Trophoblast cell (in vitro differentiated cells and primary cell): ENCODE measurements around the gene SKI.

Source experiments
- DNase-seq, 2 donors: peaks; one replicate each; pipeline ENCODE4 v3.0.0-alpha.2; 2016
- H2AFZ ChIP-seq: 2 replicates; pipeline ENCODE4 v1.6.1; 2013; ENCODE audit warnings: low read length, moderate library complexity, mild to moderate bottlenecking; ENCODE audit not compliant: insufficient read depth, poor library complexity
- H2AK5ac ChIP-seq: 2 replicates; pipeline ENCODE4 v1.6.1; 2013; ENCODE audit warnings: mild to moderate bottlenecking, low read length
- H2BK120ac ChIP-seq: 2 replicates; pipeline ENCODE4 v1.6.1; 2013; ENCODE audit warnings: low read length, mild to moderate bottlenecking, moderate library complexity; ENCODE audit not compliant: insufficient read depth, poor library complexity
- H2BK12ac ChIP-seq: 2 replicates; pipeline ENCODE4 v1.6.1; 2013; ENCODE audit warnings: mild to moderate bottlenecking, low read length, moderate library complexity
- H2BK5ac ChIP-seq: 2 replicates; pipeline ENCODE4 v1.6.1; 2013; ENCODE audit warnings: low read length, low read depth, moderate library complexity, mild to moderate bottlenecking; ENCODE audit not compliant: poor library complexity
- H3K14ac ChIP-seq: 2 replicates; pipeline ENCODE4 v1.6.1; 2013; ENCODE audit warnings: mild to moderate bottlenecking, low read length
- H3K18ac ChIP-seq: 2 replicates; pipeline ENCODE4 v1.6.1; 2013; ENCODE audit warnings: mild to moderate bottlenecking, low read length
- H3K23ac ChIP-seq: 2 replicates; pipeline ENCODE4 v1.6.1; 2013; ENCODE audit warnings: low read length
- H3K27ac ChIP-seq: 2 replicates; pipeline ENCODE4 v1.5.1; 2013; ENCODE audit warnings: low read depth, mild to moderate bottlenecking, inconsistent platforms, low read length, moderate library complexity
- H3K27me3 ChIP-seq: 2 replicates; pipeline ENCODE4 v1.6.1; 2013; ENCODE audit warnings: inconsistent platforms, mild to moderate bottlenecking, low read length, moderate library complexity; ENCODE audit not compliant: insufficient read depth
- H3K36me3 ChIP-seq, 2 experiments: 1 replicate in 1 of 2; 2 replicates in 1 of 2; pipeline ENCODE4 v1.6.1; 2013; ENCODE audit warnings: low read length in 2 of 2, mild to moderate bottlenecking in 2 of 2, moderate library complexity in 1 of 2; ENCODE audit not compliant: insufficient read depth in 2 of 2, control insufficient read depth in 1 of 2
- H3K4ac ChIP-seq: 2 replicates; pipeline ENCODE4 v1.6.1; 2013; ENCODE audit warnings: low read depth, mild to moderate bottlenecking, low read length, moderate library complexity
- H3K4me1 ChIP-seq, 2 experiments: 1 replicate in 1 of 2; 2 replicates in 1 of 2; pipeline ENCODE4 v1.6.1; 2013; ENCODE audit warnings: low read length in 2 of 2, mild to moderate bottlenecking in 2 of 2, moderate library complexity in 1 of 2; ENCODE audit not compliant: insufficient read depth in 2 of 2, control insufficient read depth in 1 of 2
- H3K4me2 ChIP-seq: 2 replicates; pipeline ENCODE4 v1.6.1; 2013; ENCODE audit warnings: inconsistent platforms, mild to moderate bottlenecking, low read length, moderate library complexity
- H3K4me3 ChIP-seq: 2 replicates; pipeline ENCODE4 v1.5.1; 2013; ENCODE audit warnings: mild to moderate bottlenecking, low read depth, low read length, inconsistent platforms
- H3K79me1 ChIP-seq: one replicate; pipeline ENCODE4 v1.6.1; 2013; ENCODE audit warnings: low read length
- H3K79me2 ChIP-seq: 2 replicates; pipeline ENCODE4 v1.6.1; 2013; ENCODE audit warnings: low read length, mild to moderate bottlenecking; ENCODE audit not compliant: control insufficient read depth, insufficient read depth, poor library complexity
- H3K9ac ChIP-seq: 2 replicates; pipeline ENCODE4 v1.6.1; 2013; ENCODE audit warnings: mild to moderate bottlenecking, low read length
- H3K9me3 ChIP-seq: 2 replicates; pipeline ENCODE4 v1.6.1; 2013; ENCODE audit warnings: low read depth, mild to moderate bottlenecking, control low read depth, inconsistent platforms, low read length; ENCODE audit not compliant: insufficient read depth
- H4K12ac ChIP-seq: 2 replicates; pipeline ENCODE4 v1.6.1; 2013; ENCODE audit warnings: low read depth, mild to moderate bottlenecking, low read length, moderate library complexity
- H4K8ac ChIP-seq: 2 replicates; pipeline ENCODE4 v1.6.1; 2013; ENCODE audit warnings: low read depth, mild to moderate bottlenecking, low read length, moderate library complexity
- H4K91ac ChIP-seq: one replicate; pipeline ENCODE4 v1.6.1; 2013; ENCODE audit warnings: low read depth, mild to moderate bottlenecking, low read length, moderate library complexity
- WGBS: extraction: QIAGEN DNeasy Blood & Tissue Kit; methylation state at CpG from one replicate; pipeline ENCODE4 v1.1.7; 2013; ENCODE audit warnings: missing lambda C conversion rate; ENCODE audit not compliant: insufficient read length, insufficient coverage; ENCODE audit errors: extremely low coverage; 5-methylcytosine and 5-hydroxymethylcytosine counted together

The SKI gene

GRCh38 chr1:2251786-2252185 is 23.7 kb downstream of the SKI start:
- Histone ChIP-seq H3K27ac (no peak overlapping the region), H3K79me1 (no peaks in the 10 kb centered on the region), H4K91ac (no peak overlapping the region), H3K4me2 (no peak overlapping the region), H2BK12ac (no peak overlapping the region), H3K9me3 (peaks cover 25% of the 10 kb centered on the region), H3K14ac (no peak overlapping the region), H4K12ac (no peak overlapping the region), H2BK5ac (no peak overlapping the region), H2BK120ac (no peak overlapping the region), H3K27me3 (no peaks in the 10 kb centered on the region), H4K8ac (no peak overlapping the region), H3K23ac (no peak overlapping the region), H3K18ac (no peak overlapping the region), H3K4me3 (no peak overlapping the region), H2AFZ (no peak overlapping the region), H3K4ac (peak overlapping the region; percentile 66), H3K4me1 (peaks cover 16 to 22% of the 10 kb centered on the region in 2 experiments), H3K79me2 (peaks cover 31% of the 10 kb centered on the region), H3K36me3 (peaks cover 26 to 29% of the 10 kb centered on the region in 2 experiments), H3K9ac (no peak overlapping the region), H2AK5ac (no peak overlapping the region)
- WGBS, result no CpG with 5 or more reads among the region's 17 CpGs
- peak in 1 of 2 donors; percentile 46 for DNase-seq

GRCh38 chr1:2252423-2252822 is 24.3 kb downstream of the SKI start:
- Histone ChIP-seq H3K23ac (no peak overlapping the region), H2BK12ac (no peak overlapping the region), H3K9me3 (peaks cover 25% of the 10 kb centered on the region), H2BK120ac (no peak overlapping the region), H3K79me1 (no peaks in the 10 kb centered on the region), H3K4me1 (peaks cover 14 to 22% of the 10 kb centered on the region in 2 experiments), H2AK5ac (no peak overlapping the region), H3K27ac (no peak overlapping the region), H2AFZ (no peak overlapping the region), H3K79me2 (peaks cover 30% of the 10 kb centered on the region), H4K12ac (no peak overlapping the region), H4K8ac (no peak overlapping the region), H3K4me3 (no peak overlapping the region), H3K4ac (peak overlapping the region; percentile 45), H3K18ac (no peak overlapping the region), H2BK5ac (no peak overlapping the region), H3K9ac (no peak overlapping the region), H4K91ac (no peak overlapping the region), H3K4me2 (no peak overlapping the region), H3K27me3 (no peaks in the 10 kb centered on the region), H3K36me3 (peaks cover 26 to 29% of the 10 kb centered on the region in 2 experiments), H3K14ac (no peak overlapping the region)
- no CpG with 5 or more reads among the region's 17 CpGs for WGBS
- DNase-seq, result no peak

- Histone ChIP-seq H4K12ac (no peak overlapping the region), H3K27ac (no peak overlapping the region), H3K36me3 (peaks cover 26 to 29% of the 10 kb centered on the region in 2 experiments), H2BK5ac (no peak overlapping the region), H3K79me1 (no peaks in the 10 kb centered on the region), H2BK12ac (no peak overlapping the region), H3K4me1 (peaks cover 10 to 17% of the 10 kb centered on the region in 2 experiments), H2BK120ac (no peak overlapping the region), H3K18ac (no peak overlapping the region), H4K8ac (no peak overlapping the region), H2AK5ac (no peak overlapping the region), H3K4me3 (no peak overlapping the region), H3K9ac (no peak overlapping the region), H3K23ac (no peak overlapping the region), H3K79me2 (peaks cover 23% of the 10 kb centered on the region), H3K4me2 (no peak overlapping the region), H3K9me3 (peaks cover 25% of the 10 kb centered on the region), H4K91ac (no peak overlapping the region), H3K4ac (peak overlapping the region; percentile 9), H2AFZ (no peak overlapping the region), H3K27me3 (no peaks in the 10 kb centered on the region), H3K14ac (no peak overlapping the region)
- no CpG with 5 or more reads among the region's 20 CpGs for WGBS
- no peak for DNase-seq
These were observed 25.1 kb downstream of the SKI start for GRCh38 chr1:2253036-2253796.

- peaks cover 26 to 29% of the 10 kb centered on the region in 2 experiments for H3K36me3 ChIP-seq
These were observed 25.8 kb downstream of the SKI start for GRCh38 chr1:2253797-2254480.

More at GRCh38 chr1:2253797-2254480, 25.8 kb downstream of the SKI start:
- H2AFZ ChIP-seq, result no peak overlapping the region
- H3K9me3 ChIP-seq, result peaks cover 25% of the 10 kb centered on the region
- H2AK5ac ChIP-seq, result no peak overlapping the region
- H3K4me1 ChIP-seq, result peaks cover 10 to 12% of the 10 kb centered on the region in 2 experiments
- no peak overlapping the region for H3K4me3 ChIP-seq
- DNase-seq, result no peak
- no peak overlapping the region for H3K27ac ChIP-seq
- no peak overlapping the region for H4K91ac ChIP-seq
- H3K18ac ChIP-seq, result no peak overlapping the region
- H3K4me2 ChIP-seq, result no peak overlapping the region
- no peaks in the 10 kb centered on the region for H3K27me3 ChIP-seq
- H4K8ac ChIP-seq, result no peak overlapping the region
- no peak overlapping the region for H3K23ac ChIP-seq
- no peak overlapping the region for H4K12ac ChIP-seq
- WGBS, result no CpG with 5 or more reads among the region's 23 CpGs
- no peak overlapping the region for H3K14ac ChIP-seq
- peaks cover 22% of the 10 kb centered on the region for H3K79me2 ChIP-seq
- H2BK5ac ChIP-seq, result no peak overlapping the region
- H3K9ac ChIP-seq, result no peak overlapping the region
- no peak overlapping the region for H2BK12ac ChIP-seq
- no peaks in the 10 kb centered on the region for H3K79me1 ChIP-seq
- peak overlapping the region; percentile 9 for H3K4ac ChIP-seq
- no peak overlapping the region for H2BK120ac ChIP-seq
